Esophagus muscularis mucosa (tissue), 4 donors: Measurements from ENCODE around the gene BACE1. TPM values are rescaled to one million over a fixed set of nuclear protein-coding genes. Genes with fewer than 3 reads are reported as not detected.
A peak's percentile ranks its signal among the peaks of the same experiment; 100 is the strongest.

Source experiments
- DNase-seq: peaks from one replicate; pipeline ENCODE4 v3.0.0-alpha.2; 2017; ENCODE audit errors: extremely low spot score
- H3K27ac ChIP-seq, 4 donors: fragments of 200-600 bp; sonication (generic); replicated peaks in 1 of 4; 1 replicate in 3 of 4; 2 replicates in 1 of 4; pipeline ENCODE4 v1.5.1; 2016 to 2019; ENCODE audit warnings: mild to moderate bottlenecking in 1 of 4
- H3K27me3 ChIP-seq, 4 donors: fragments of 200-600 bp; sonication (generic); one replicate each; pipeline versions ENCODE4 v1.5.1 to v1.6.0; 2016 to 2019
- H3K36me3 ChIP-seq, 4 donors: fragments of 200-600 bp; sonication (generic); one replicate each; pipeline ENCODE4 v1.5.1; 2016 to 2019
- H3K4me1 ChIP-seq, 4 donors: fragments of 200-600 bp; sonication (generic); one replicate each; pipeline ENCODE4 v1.5.1; 2016 to 2019
- H3K4me3 ChIP-seq, 4 donors: fragments of 200-600 bp; sonication (generic); 1 replicate in 2 of 4; 2 replicates in 2 of 4; pipeline ENCODE4 v1.5.1; 2016 to 2019; ENCODE audit warnings: mild to moderate bottlenecking in 4 of 4, moderate library complexity in 1 of 4
- H3K9me3 ChIP-seq, 4 donors: fragments of 200-600 bp; sonication (generic); 1 replicate in 3 of 4; 2 replicates in 1 of 4; pipeline ENCODE4 v1.5.1; 2016 to 2019
- CTCF ChIP-seq, 3 experiments: fragments of 200-600 bp in 2 of 3; fragments of 450-650 bp in 1 of 3; sonication (generic) in 2 of 3; IDR thresholded peaks; one replicate each; pipeline ENCODE4 v1.5.1; 2017 to 2019; ENCODE audit warnings: antibody characterized with exemption in 3 of 3, mild to moderate bottlenecking in 2 of 3, moderate library complexity in 1 of 3
- EP300 ChIP-seq: sonication (generic); formaldehyde crosslinking; IDR thresholded peaks from one replicate; pipeline ENCODE4 v1.6.1; 2017; ENCODE audit warnings: antibody characterized with exemption
- POLR2A ChIP-seq: fragments of 450-650 bp; IDR thresholded peaks from one replicate; pipeline ENCODE4 v1.6.1; 2017; ENCODE audit warnings: antibody characterized with exemption, moderate library complexity, mild to moderate bottlenecking, low read depth
- POLR2AphosphoS5 ChIP-seq, 2 donors: sonication (generic); formaldehyde crosslinking; IDR thresholded peaks; one replicate each; pipeline ENCODE4 v1.6.1; 2017; ENCODE audit warnings: antibody characterized with exemption in 2 of 2
- WGBS: methylation state at CpG from one replicate; pipeline ENCODE4 v1.1.5; 2018; 5-methylcytosine and 5-hydroxymethylcytosine counted together
- intact Hi-C: fragments of 100-400 bp; cut with DNase I; formaldehyde crosslinking; loops from one replicate; pipeline ENCODE4 v1.15.1; 2023
- total RNA-seq, 4 donors: library from RNA; depleted of rRNA; stranded (reverse); fragments of >200 nt; gene quantifications; one replicate each; pipeline versions ENCODE4 v1.1.0 to v1.2.1, GENCODE V29; 2016

Gene BACE1
- total RNA-seq, result 10 to 100 TPM; 20.8 to 37.7 (median 23.9) TPM

- TF ChIP-seq EP300 (no peak), CTCF (IDR thresholded peaks at IDR 0.05) (peak; percentile 42 to 52 (median 50)), POLR2AphosphoS5 (IDR thresholded peaks at IDR 0.05) (peak; percentile 76 to 77), POLR2A (no peak)
- no peaks in the 10 kb centered on the region for H3K9me3 ChIP-seq
- intact Hi-C loops, result no loop called here
- no peaks in the 10 kb centered on the region for H3K36me3 ChIP-seq
- WGBS, result 18% methylated on average over 14 of the region's 29 CpGs
- peak within 1 kb of the TSS; percentile 60 to 77 (median 68) for H3K27ac ChIP-seq
- no peaks in the 10 kb centered on the region for H3K27me3 ChIP-seq
- peak within 1 kb of the TSS; percentile 73 to 98 (median 94) for H3K4me3 ChIP-seq
- peaks cover 21 to 42% (median 32%) of the 10 kb centered on the region in 4 donors for H3K4me1 ChIP-seq
- peak; percentile 94 for DNase-seq
These were observed at the start of gene BACE1 for GRCh38 chr11:117316197-117316961. BACE1 (minus strand) TSS chr11:117316256; CDS start chr11:117315795, 461 bp downstream.

GRCh38 chr11:117361432-117361831, 45.4 kb upstream of the BACE1 start:
- TF ChIP-seq POLR2A, result no peak
- TF ChIP-seq CTCF (IDR thresholded peaks at IDR 0.05), result no peak
- TF ChIP-seq EP300, result no peak
- TF ChIP-seq POLR2AphosphoS5 (IDR thresholded peaks at IDR 0.05), result no peak
- WGBS, result 91% methylated on average over 8 of the region's 8 CpGs
- H3K27ac ChIP-seq, result no peak overlapping the region

GRCh38 chr11:117356126-117356890, 40.3 kb upstream of the BACE1 start:
- WGBS, result 89% methylated on average over 5 of the region's 9 CpGs
- no peaks in the 10 kb centered on the region for H3K27me3 ChIP-seq
- H3K36me3 ChIP-seq, result peaks cover 29 to 87% (median 62%) of the 10 kb centered on the region in 4 donors
- TF ChIP-seq EP300 (no peak), POLR2A (no peak), CTCF (IDR thresholded peaks at IDR 0.05) (no peak), POLR2AphosphoS5 (IDR thresholded peaks at IDR 0.05) (no peak)
- no peak for DNase-seq
- intact Hi-C loops, result no loop called here
- no peaks in the 10 kb centered on the region for H3K9me3 ChIP-seq
- no peaks in the 10 kb centered on the region for H3K4me1 ChIP-seq
- no peak overlapping the region for H3K4me3 ChIP-seq
- no peak overlapping the region for H3K27ac ChIP-seq

More at GRCh38 chr11:117361432-117361831, 45.4 kb upstream of the BACE1 start:
- no peak for DNase-seq
- intact Hi-C loops, result no loop called here
- Histone ChIP-seq H3K9me3 (no peaks in the 10 kb centered on the region), H3K4me1 (no peaks in the 10 kb centered on the region), H3K36me3 (peaks cover 15 to 87% (median 62%) of the 10 kb centered on the region in 4 donors), H3K4me3 (no peak overlapping the region), H3K27me3 (no peaks in the 10 kb centered on the region)

- Histone ChIP-seq H3K4me3 (no peak overlapping the region), H3K4me1 (no peaks in the 10 kb centered on the region), H3K27ac (no peak overlapping the region), H3K36me3 (peaks cover 26 to 84% (median 57%) of the 10 kb centered on the region in 4 donors), H3K9me3 (no peaks in the 10 kb centered on the region), H3K27me3 (no peaks in the 10 kb centered on the region)
- WGBS, result 94% methylated on average over 4 of the region's 4 CpGs
- TF ChIP-seq CTCF (IDR thresholded peaks at IDR 0.05), result no peak
- no peak for DNase-seq
- intact Hi-C loops, result no loop called here
These were observed 38.5 kb upstream of the BACE1 start for GRCh38 chr11:117354550-117354949.
